Neural progenitor cell (in vitro differentiated cells): Measurements from ENCODE around the gene PLA2G5.

Experiments
- CTCF ChIP-seq: fragments of 200-600 bp; sonication (generic); IDR thresholded peaks from 2 replicates; pipeline ENCODE4 v1.5.1; 2017; ENCODE audit warnings: antibody characterized with exemption, mild to moderate bottlenecking
- EZH2phosphoT487 ChIP-seq: fragments of 200-600 bp; sonication (generic); IDR thresholded peaks from 2 replicates; pipeline ENCODE4 v1.6.1; 2017; ENCODE audit warnings: antibody characterized with exemption

DNA sequence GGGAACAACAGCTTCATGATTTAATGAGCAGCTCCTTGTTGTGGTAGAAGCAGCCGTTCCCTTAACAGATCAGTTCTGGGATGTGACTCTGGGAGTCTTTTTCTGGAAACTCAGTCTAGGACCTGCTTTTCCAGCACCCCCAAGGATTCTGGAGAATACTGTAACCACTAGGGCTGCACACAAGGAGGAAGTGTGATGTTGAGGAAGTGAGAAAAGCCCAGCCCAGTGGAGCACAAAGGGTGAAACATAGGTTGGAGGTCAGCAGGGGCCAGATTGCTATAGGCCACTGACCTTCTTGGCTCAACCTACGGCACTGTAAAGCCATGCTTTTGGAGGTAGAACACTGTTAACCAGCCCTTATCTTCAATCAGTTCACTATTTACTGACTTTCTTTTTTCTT lies 10.1 kb upstream of the PLA2G5 start:
- TF ChIP-seq CTCF (no peak), EZH2phosphoT487 (no peak)
